ENCODE data around the gene CCDC12.

CCDC12 gene

DNA sequence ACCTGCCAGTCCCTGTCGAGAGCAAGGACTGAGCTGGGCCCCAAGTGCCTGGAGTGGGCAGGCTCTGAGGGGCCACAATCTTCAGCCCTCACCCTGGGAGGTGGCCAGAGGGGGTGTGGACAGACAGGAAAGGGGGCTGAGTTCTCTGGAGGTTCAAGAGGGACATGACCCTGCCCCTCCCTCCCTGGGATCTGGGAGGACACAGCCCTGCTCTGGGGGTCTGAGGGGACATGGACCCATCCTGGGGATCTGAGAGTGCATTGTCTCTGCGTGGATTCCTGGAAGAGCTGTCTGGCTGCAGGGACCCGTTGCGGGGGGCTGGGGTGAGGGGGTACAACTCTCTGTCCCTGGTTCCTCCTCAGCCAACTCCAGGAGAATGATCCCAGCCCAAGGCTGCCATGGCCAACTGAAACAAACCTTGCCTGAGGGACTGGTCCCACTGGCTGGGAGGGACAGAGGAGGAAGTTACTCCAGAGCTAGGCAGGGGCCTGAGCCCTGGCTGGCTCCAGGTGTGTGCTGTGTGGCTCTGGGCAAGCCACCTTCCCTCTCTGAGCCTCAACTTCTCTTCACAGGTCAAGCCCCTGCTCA, 70.0 kb downstream of the CCDC12 start:
- peaks cover 7% of the 10 kb centered on the region; the same call in 1 of the 2 replicates for H3F3A ChIP-seq (ENCODE audit: insufficient read depth)

DNA sequence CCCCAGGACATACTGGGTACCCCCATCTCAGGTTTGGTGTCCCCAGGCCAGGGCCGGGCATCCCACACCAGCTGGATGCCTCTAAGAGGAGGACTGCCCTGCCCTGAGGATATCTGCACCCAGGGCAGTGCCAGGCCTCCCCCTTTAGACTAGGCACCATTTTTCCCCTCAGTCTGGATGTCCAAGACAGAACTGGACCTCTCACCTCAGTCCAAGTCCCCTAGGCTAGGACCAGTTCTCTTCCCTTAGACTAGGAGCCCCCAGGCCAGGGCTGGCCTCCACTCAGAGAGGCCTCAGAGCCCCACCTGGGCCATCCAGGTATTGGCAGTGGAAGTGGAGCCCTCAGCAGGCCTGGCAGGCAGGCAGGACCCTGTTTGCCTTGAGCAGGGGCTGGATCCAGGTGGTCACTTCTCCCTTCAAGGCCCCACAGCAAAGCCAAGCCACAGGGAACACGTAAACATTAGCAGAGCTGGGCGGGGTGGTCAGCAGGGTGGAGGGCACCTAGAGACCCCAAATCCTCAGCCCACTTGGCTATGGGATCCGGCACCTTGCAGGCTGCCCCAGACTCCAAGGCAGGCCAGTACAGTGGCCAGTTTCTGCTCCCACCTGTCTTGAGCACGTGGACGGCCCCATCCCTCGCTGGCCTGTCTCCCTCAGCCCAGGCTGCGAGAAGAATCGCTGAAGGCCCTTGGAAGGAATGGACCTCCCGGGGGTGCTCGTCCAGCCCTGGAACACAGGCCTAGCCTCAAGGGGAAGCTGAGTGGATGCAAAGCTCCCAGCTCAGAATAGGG, 70.7 kb downstream of the CCDC12 start:
- H2AFZ ChIP-seq (ENCODE audit: low read depth, low read length, severe bottlenecking) = no peak overlapping the region
- H3K4me2 ChIP-seq (ENCODE audit: low read depth, low read length, poor library complexity, severe bottlenecking) = no peak overlapping the region
- no peak overlapping the region for H3K9ac ChIP-seq (ENCODE audit: low read length)
- no peaks in the 10 kb centered on the region for H3K9me2 ChIP-seq (replicated peaks; ENCODE audit: insufficient read depth, low read length)
- H3K36me3 ChIP-seq (ENCODE audit: low read length) = no peaks in the 10 kb centered on the region
- no peak overlapping the region for H3K4me3 ChIP-seq (ENCODE audit: insufficient read depth, low read length, poor library complexity, severe bottlenecking)
- no peaks in the 10 kb centered on the region for H3K27me3 ChIP-seq (ENCODE audit: low read length)
- TF ChIP-seq, protein P1, sequence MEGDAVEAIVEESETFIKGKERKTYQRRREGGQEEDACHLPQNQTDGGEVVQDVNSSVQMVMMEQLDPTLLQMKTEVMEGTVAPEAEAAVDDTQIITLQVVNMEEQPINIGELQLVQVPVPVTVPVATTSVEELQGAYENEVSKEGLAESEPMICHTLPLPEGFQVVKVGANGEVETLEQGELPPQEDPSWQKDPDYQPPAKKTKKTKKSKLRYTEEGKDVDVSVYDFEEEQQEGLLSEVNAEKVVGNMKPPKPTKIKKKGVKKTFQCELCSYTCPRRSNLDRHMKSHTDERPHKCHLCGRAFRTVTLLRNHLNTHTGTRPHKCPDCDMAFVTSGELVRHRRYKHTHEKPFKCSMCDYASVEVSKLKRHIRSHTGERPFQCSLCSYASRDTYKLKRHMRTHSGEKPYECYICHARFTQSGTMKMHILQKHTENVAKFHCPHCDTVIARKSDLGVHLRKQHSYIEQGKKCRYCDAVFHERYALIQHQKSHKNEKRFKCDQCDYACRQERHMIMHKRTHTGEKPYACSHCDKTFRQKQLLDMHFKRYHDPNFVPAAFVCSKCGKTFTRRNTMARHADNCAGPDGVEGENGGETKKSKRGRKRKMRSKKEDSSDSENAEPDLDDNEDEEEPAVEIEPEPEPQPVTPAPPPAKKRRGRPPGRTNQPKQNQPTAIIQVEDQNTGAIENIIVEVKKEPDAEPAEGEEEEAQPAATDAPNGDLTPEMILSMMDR (IDR thresholded peaks at IDR 0.05; ENCODE audit: insufficient read depth, low read length, poor library complexity, severe bottlenecking) = no peak
- TF ChIP-seq EZH2phosphoT487 (conservative IDR thresholded peaks at IDR 0.05; ENCODE audit: low read length) = no peak
- no peaks in the 10 kb centered on the region for H4K20me1 ChIP-seq (ENCODE audit: low read depth, low read length)
- H3K27ac ChIP-seq (ENCODE audit: low read depth, low read length) = no peak overlapping the region
- H3K9me3 ChIP-seq (ENCODE audit: insufficient read depth, low read length) = no peaks in the 10 kb centered on the region
- H3K79me2 ChIP-seq (ENCODE audit: insufficient read depth, low read length) = no peaks in the 10 kb centered on the region
- H3F3A ChIP-seq (ENCODE audit: insufficient read depth) = 0 out of 2 replicates have a peak, but pooled peaks cover 5% of the 10 kb centered on the region

More for the DNA sequence above, 70.0 kb downstream of the CCDC12 start:
- Histone ChIP-seq H2AFZ (ENCODE audit: low read depth, low read length, severe bottlenecking) (no peak overlapping the region), H3K27ac (ENCODE audit: low read depth, low read length) (no peak overlapping the region), H3K79me2 (ENCODE audit: insufficient read depth, low read length) (no peaks in the 10 kb centered on the region), H3K9me2 (replicated peaks; ENCODE audit: insufficient read depth, low read length) (no peaks in the 10 kb centered on the region), H3K36me3 (ENCODE audit: low read length) (no peaks in the 10 kb centered on the region), H3K4me3 (ENCODE audit: insufficient read depth, low read length, poor library complexity, severe bottlenecking) (no peak overlapping the region), H3K27me3 (ENCODE audit: low read length) (no peaks in the 10 kb centered on the region), H3K9me3 (ENCODE audit: insufficient read depth, low read length) (no peaks in the 10 kb centered on the region), H3K4me2 (ENCODE audit: low read depth, low read length, poor library complexity, severe bottlenecking) (no peak overlapping the region), H3K9ac (ENCODE audit: low read length) (no peak overlapping the region), H4K20me1 (ENCODE audit: low read depth, low read length) (no peaks in the 10 kb centered on the region)
- no peak for TF ChIP-seq EZH2phosphoT487 (conservative IDR thresholded peaks at IDR 0.05; ENCODE audit: low read length)

DNA sequence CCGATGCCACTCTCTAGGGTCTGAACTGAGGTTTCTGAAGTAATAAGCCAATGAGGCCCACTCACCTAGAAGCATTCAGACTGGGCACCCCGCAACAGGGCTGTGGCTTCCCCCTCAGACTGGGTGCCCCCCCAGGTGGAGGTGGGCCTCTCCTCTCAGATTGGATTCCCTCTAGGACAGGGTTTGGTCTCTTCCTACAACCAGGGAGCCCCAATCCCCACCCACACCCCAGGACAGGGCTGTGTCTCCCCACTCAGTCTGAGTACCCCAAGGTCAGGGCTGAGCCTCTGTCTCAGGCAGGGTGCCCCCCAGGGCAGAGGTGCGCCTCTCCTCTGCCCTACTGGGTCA, 71.4 kb downstream of the CCDC12 start:
- no peak for TF ChIP-seq EZH2phosphoT487 (conservative IDR thresholded peaks at IDR 0.05; ENCODE audit: low read length)
- TF ChIP-seq, protein P1 (IDR thresholded peaks at IDR 0.05; ENCODE audit: insufficient read depth, low read length, poor library complexity, severe bottlenecking) = no peak
- H3K27ac ChIP-seq (ENCODE audit: low read depth, low read length) = no peak overlapping the region
- no peaks in the 10 kb centered on the region for H3K36me3 ChIP-seq (ENCODE audit: low read length)
- H3F3A ChIP-seq (ENCODE audit: insufficient read depth) = no peaks in the 10 kb centered on the region
- H3K27me3 ChIP-seq (ENCODE audit: low read length) = no peaks in the 10 kb centered on the region
- H3K9me3 ChIP-seq (ENCODE audit: insufficient read depth, low read length) = no peaks in the 10 kb centered on the region
- H3K4me3 ChIP-seq (ENCODE audit: insufficient read depth, low read length, poor library complexity, severe bottlenecking) = no peak overlapping the region
- H3K9me2 ChIP-seq (replicated peaks; ENCODE audit: insufficient read depth, low read length) = no peaks in the 10 kb centered on the region
- H2AFZ ChIP-seq (ENCODE audit: low read depth, low read length, severe bottlenecking) = no peak overlapping the region
- no peaks in the 10 kb centered on the region for H3K79me2 ChIP-seq (ENCODE audit: insufficient read depth, low read length)
- no peak overlapping the region for H3K4me2 ChIP-seq (ENCODE audit: low read depth, low read length, poor library complexity, severe bottlenecking)
- no peak overlapping the region for H3K9ac ChIP-seq (ENCODE audit: low read length)
- no peaks in the 10 kb centered on the region for H4K20me1 ChIP-seq (ENCODE audit: low read depth, low read length)

All from SU-DHL-6 (cell line).